Activated CD4-positive, alpha-beta memory T cell treated with anti-CD3 and anti-CD28 coated beads for 36 hours (primary cell): ENCODE results near the gene GALNT2. TPM values are rescaled to one million over a fixed set of nuclear protein-coding genes. Genes with fewer than 3 reads are reported as not detected.
A peak's percentile ranks its signal among the peaks of the same experiment; 100 is the strongest.

Experiments
- CTCF ChIA-PET: fragments of 350-600 bp; sonication (Branson Sonifier 250); formaldehyde crosslinking; loops from one replicate; lab custom pipeline; 2021; ENCODE audit warnings: antibody characterized with exemption, inconsistent platforms; lab: Charles Lee
- POLR2A ChIA-PET: fragments of 350-600 bp; sonication (Branson Sonifier 250); formaldehyde crosslinking; loops from one replicate; lab custom pipeline; 2021; ENCODE audit warnings: antibody characterized with exemption; lab: Charles Lee
- DNase-seq: peaks from one replicate; pipeline ENCODE4 v3.0.0-alpha.2; 2020
- H3K27ac Mint-ChIP-seq: one replicate; pipeline ENCODE4 v1.8.0; 2021; ENCODE audit warnings: mixed read lengths
- H3K27me3 Mint-ChIP-seq: one replicate; pipeline ENCODE4 v1.8.0; 2021; ENCODE audit warnings: mixed read lengths
- H3K36me3 Mint-ChIP-seq: one replicate; pipeline ENCODE4 v1.8.0; 2021; ENCODE audit warnings: mixed read lengths
- H3K4me1 Mint-ChIP-seq: one replicate; pipeline ENCODE4 v1.8.0; 2021; ENCODE audit warnings: low read depth, mixed read lengths
- H3K4me3 Mint-ChIP-seq: one replicate; pipeline ENCODE4 v1.8.0; 2021; ENCODE audit warnings: mild to moderate bottlenecking, mixed read lengths
- H3K9me3 Mint-ChIP-seq: one replicate; pipeline ENCODE4 v1.8.0; 2021; ENCODE audit warnings: mixed read lengths
- intact Hi-C: fragments of 100-400 bp; cut with micrococcal nuclease; formaldehyde crosslinking; loops from one replicate; pipeline ENCODE4 v1.15.1; 2023
- total RNA-seq, 2 experiments: library from RNA; stranded (reverse); gene quantifications; one replicate each; pipeline ENCODE4 v1.2.3, GENCODE V29; 2021

GALNT2 gene
- total RNA-seq, 2 experiments from 2014 or later = 49.5 to 51.0 TPM

DNA sequence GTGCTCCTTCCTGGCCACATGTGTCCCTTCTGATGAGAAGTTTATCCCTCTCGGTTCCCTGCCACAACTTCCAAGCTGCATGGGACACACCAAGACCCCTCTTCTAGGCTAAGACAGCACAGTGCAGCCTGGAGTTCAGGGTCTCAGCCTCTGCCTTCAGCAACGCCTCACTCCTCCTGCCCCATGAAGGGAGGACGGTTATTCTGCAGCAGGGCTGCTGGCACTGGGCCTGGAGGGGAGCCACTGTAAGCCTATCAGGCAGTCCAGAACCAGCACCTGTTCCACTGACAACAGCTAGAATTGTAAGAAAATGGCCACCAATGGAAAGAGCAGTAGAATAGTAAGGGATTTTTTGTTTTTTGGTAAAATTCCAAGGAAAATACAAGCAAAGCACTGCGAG lies 72.3 kb downstream of the GALNT2 start:
- Mint-ChIP-seq H3K9me3 (no peaks in the 10 kb centered on the region), H3K36me3 (no peaks in the 10 kb centered on the region), H3K27ac (no peak overlapping the region), H3K4me3 (no peak overlapping the region), H3K27me3 (no peaks in the 10 kb centered on the region), H3K4me1 (peaks cover 27% of the 10 kb centered on the region)
- intact Hi-C loops = no loop called here
- no peak for DNase-seq
- CTCF ChIA-PET = interaction anchor here (1.4 kb wide), 1 partner anchor 28 kb away, joined by 9 read pairs; no protein-coding TSS in a partner anchor
- POLR2A ChIA-PET = no interaction called here

DNA sequence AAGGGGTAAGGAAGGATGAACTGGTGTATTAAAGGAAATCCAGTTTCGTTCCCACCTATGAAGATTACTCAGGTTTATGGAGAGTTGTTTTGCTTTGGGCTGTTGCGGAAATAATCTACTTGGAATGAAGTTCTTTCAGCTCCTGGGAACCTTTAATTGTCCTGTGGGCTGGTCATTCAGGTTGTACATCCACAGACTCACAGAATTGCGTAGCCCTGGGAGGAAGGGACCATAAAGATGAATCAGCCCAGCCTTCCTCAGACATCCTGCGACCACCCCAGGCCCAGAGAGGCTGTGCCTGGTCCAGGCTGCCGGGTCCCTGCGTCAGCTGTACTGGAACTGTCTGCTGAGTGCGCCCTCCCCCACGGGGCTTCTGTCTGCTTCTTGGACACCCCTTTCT lies 72.7 kb downstream of the GALNT2 start:
- H3K27ac Mint-ChIP-seq = no peak overlapping the region
- intact Hi-C loops = no loop called here
- H3K4me3 Mint-ChIP-seq = no peak overlapping the region
- H3K9me3 Mint-ChIP-seq = no peaks in the 10 kb centered on the region
- no peaks in the 10 kb centered on the region for H3K27me3 Mint-ChIP-seq
- ChIA-PET POLR2A (no interaction called here), CTCF (interaction anchor here (1.4 kb wide), 1 partner anchor 27 kb away, joined by 9 read pairs; no protein-coding TSS in a partner anchor)
- H3K36me3 Mint-ChIP-seq = no peaks in the 10 kb centered on the region
- DNase-seq = no peak
- H3K4me1 Mint-ChIP-seq = peaks cover 25% of the 10 kb centered on the region

DNA sequence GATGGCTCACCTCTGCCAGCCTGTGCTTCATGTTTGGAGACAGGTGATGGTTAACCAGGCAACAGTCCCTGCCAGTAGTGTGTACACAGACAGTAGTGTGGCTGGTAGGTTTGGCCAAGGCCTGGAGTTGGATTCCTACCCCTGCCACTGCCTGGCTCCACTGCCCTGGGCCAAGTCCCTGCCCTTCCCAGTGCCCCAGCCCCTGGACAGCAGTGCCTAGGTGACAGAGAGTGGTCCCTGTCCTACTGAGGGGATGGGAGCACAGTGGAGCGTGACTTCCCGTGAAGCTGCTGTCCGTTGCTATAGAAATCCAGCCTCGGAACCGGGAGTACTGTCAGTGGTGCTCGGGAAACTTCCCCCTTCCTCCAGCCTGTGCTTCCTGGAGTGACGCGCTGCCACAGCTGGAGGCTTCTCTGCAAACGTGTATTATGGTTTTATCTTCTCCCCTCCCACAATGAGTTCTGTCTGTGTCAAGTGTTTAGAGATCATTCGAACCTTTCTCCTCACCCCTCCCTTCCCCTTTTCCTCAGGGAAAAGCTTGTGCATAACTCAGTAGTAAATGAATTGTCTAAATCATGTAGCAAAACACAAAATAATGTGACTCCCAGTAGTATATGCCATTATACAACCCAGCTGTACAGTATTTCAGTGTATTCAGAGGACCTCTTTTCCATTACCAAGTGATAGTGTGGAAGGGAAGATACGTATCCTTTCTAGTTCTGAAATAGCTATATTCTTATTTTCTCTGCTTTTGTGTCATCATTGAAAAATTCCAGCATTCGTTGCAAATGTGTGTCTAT lies 73.4 kb downstream of the GALNT2 start:
- no peak overlapping the region for H3K27ac Mint-ChIP-seq
- intact Hi-C loops = no loop called here
- no peaks in the 10 kb centered on the region for H3K36me3 Mint-ChIP-seq
- H3K27me3 Mint-ChIP-seq = no peaks in the 10 kb centered on the region
- H3K9me3 Mint-ChIP-seq = no peaks in the 10 kb centered on the region
- H3K4me3 Mint-ChIP-seq = no peak overlapping the region
- ChIA-PET POLR2A (no interaction called here), CTCF (interaction anchor here (1.0 to 1.4 kb wide), 3 partner anchors 19 to 27 kb away, joined by 3 to 9 read pairs (median 5); no protein-coding TSS in a partner anchor)
- no peak for DNase-seq
- peaks cover 26% of the 10 kb centered on the region for H3K4me1 Mint-ChIP-seq

DNA sequence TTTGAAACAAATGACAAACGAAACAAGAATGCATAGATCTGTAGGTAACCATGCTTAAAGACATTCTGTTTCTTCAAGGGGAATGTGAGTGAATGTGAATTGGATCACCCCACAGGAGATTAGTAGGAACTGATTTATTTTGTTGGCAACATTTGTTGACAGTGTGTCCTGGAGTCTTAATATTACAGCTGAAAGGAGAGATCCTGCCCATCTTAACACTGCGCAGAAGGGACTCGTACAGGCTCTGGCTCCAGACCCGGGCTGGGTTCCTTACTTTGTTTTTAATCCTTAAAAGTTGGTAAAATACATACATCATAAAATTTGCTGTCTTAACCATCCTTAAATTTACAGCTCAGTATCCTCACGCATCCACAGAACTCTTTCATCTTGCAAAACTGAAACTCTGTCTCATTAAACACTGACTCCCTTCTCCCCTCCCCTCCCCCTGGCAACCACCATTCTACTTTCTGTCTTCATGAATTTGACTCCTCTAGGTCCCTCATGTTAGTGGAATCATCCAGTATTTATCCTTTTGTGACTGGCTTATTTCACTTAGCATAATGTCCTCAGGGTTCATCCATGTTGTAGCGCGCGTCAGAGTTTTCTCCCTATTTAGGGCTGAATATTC lies 74.1 kb downstream of the GALNT2 start:
- Mint-ChIP-seq H3K27ac (no peak overlapping the region), H3K4me3 (no peak overlapping the region), H3K36me3 (no peaks in the 10 kb centered on the region), H3K9me3 (no peaks in the 10 kb centered on the region), H3K27me3 (no peaks in the 10 kb centered on the region), H3K4me1 (peaks cover 32% of the 10 kb centered on the region)
- intact Hi-C loops = no loop called here
- ChIA-PET CTCF (interaction anchor here (1.0 to 1.2 kb wide), 2 partner anchors 19 to 26 kb away, joined by 3 to 5 read pairs; no protein-coding TSS in a partner anchor), POLR2A (no interaction called here)
- peak; percentile 25 for DNase-seq

DNA sequence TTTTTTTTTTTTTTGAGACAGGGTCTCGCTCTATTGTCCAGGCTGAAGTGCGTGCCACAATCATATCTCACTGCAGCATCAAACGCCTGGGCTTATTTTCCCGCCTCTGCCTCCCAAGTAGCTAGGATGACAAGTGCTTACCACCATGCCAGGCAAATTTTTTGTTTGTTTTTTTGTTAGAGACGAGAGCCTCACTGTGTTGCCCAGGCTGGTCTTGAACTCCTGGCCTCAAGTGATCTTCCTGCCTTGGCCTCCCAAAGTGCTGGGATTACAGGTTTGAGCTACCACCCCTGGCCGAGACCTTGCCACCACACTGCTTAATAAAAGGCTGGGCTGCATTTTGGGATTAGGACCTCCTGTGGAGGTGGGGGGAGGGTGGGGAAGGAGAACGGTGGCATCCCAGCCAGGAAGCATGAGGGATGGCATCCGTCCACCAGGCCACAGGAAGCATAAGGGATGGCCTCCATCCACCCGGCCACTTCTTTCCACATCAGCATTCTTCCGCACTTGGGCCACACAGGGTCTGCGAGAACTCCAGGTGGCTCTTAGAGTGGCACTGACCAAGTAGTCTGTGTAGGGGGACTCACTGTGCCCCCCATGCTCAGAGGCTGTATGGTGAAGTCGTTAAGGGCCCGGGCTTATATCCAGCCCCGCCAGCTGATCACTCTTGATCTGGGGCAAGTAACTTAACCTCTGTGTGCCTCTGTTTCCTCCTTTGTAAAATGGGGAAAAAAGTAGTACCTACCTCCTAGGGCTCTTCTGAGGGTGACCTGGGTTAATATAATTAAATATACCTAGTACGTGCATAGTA lies 75.0 kb downstream of the GALNT2 start:
- H3K4me3 Mint-ChIP-seq = no peak overlapping the region
- peaks cover 35% of the 10 kb centered on the region for H3K4me1 Mint-ChIP-seq
- H3K9me3 Mint-ChIP-seq = no peaks in the 10 kb centered on the region
- ChIA-PET POLR2A (no interaction called here), CTCF (interaction anchor here (1.0 to 1.2 kb wide), 2 partner anchors 20 to 25 kb away, joined by 3 to 5 read pairs; no protein-coding TSS in a partner anchor)
- H3K36me3 Mint-ChIP-seq = no peaks in the 10 kb centered on the region
- no peak overlapping the region for H3K27ac Mint-ChIP-seq
- no peak for DNase-seq
- intact Hi-C loops = no loop called here
- H3K27me3 Mint-ChIP-seq = no peaks in the 10 kb centered on the region

DNA sequence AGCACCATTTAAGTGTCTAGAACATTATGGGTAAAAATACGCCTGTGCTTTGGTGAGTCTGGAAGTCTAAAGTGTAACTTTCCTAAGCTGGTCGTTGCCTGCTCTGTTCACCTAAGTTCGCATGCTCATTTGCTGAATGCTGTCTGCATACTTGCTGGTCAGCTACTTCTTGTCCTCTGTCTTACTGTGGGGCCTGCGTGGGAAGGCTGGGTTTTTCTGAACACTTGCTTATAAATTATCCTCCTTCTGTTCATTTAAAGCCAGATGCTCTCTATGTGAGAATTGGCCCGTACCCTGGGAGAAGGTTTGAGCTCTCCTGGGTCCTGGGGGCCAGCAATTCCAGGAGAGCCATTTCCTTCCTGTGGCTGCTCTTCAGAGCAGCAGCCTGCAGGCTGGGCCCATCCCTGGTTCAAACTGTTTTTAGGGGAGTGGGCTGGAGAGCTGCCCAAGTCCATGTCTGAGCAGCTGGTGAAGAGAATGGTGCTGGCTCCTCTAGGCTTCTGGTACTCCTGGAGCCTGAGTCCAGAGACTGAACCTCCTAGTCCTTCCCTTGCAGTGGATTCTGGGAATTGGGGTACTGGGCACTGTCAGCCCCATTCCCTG lies 75.7 kb downstream of the GALNT2 start:
- ChIA-PET CTCF (no interaction called here), POLR2A (no interaction called here)
- no peaks in the 10 kb centered on the region for H3K27me3 Mint-ChIP-seq
- H3K27ac Mint-ChIP-seq = no peak overlapping the region
- no peak for DNase-seq
- no peak overlapping the region for H3K4me3 Mint-ChIP-seq
- no peaks in the 10 kb centered on the region for H3K36me3 Mint-ChIP-seq
- peaks cover 35% of the 10 kb centered on the region for H3K4me1 Mint-ChIP-seq
- H3K9me3 Mint-ChIP-seq = no peaks in the 10 kb centered on the region
- intact Hi-C loops = no loop called here

DNA sequence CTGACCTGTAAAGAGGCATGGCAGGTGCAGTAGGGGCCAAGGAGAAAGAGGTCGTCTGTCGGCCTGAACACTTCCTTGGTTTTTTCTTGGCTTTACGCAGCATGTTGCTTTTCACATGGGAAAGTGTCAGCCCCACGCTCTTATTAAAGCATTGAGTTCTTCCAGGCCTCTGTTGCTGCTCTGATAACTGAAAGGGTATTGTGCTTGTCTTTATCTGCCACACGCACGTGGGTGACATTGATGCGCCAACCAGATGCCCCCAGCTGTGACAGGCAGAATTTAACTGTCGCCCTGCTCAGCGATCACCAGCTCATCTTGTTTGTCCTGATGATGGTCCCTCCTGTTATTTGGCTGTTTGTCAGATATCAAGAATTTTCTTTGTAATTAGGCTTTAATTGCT lies 76.5 kb downstream of the GALNT2 start:
- peaks cover 35% of the 10 kb centered on the region for H3K4me1 Mint-ChIP-seq
- H3K9me3 Mint-ChIP-seq = no peaks in the 10 kb centered on the region
- ChIA-PET POLR2A (no interaction called here), CTCF (no interaction called here)
- no peak overlapping the region for H3K27ac Mint-ChIP-seq
- intact Hi-C loops = no loop called here
- no peaks in the 10 kb centered on the region for H3K36me3 Mint-ChIP-seq
- no peaks in the 10 kb centered on the region for H3K27me3 Mint-ChIP-seq
- no peak for DNase-seq
- no peak overlapping the region for H3K4me3 Mint-ChIP-seq

DNA sequence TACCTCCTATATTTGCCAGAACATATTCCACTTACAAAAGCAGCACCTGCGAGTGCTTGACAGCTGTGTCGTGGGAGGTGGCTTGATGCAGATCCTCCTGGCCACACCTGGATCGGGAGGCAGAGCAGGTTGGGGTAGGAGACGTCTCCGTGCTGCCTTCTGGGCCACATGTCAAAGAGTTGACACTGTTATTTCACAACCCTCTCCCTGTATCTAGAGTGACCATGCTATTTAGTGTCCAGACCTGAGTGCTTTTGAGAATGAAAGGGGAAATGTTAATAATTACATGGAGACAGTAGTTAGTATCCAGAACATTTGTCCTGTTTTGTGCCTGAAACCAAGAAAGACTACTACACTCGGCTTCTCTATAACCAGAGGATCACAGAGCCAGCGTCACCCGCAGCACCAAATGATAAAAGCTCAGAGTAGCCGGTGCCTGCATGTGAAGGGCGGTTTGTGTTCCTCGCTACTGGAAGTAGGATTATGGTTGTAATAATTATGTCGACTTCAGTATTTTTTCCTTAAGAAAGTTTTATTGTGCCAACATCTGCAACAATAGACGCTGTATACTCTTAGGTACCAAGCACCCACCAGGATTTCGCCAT lies 77.1 kb downstream of the GALNT2 start:
- intact Hi-C loops = no loop called here
- no peaks in the 10 kb centered on the region for H3K9me3 Mint-ChIP-seq
- no peaks in the 10 kb centered on the region for H3K27me3 Mint-ChIP-seq
- H3K36me3 Mint-ChIP-seq = no peaks in the 10 kb centered on the region
- no peak overlapping the region for H3K4me3 Mint-ChIP-seq
- no peak for DNase-seq
- peaks cover 35% of the 10 kb centered on the region for H3K4me1 Mint-ChIP-seq
- no peak overlapping the region for H3K27ac Mint-ChIP-seq
- POLR2A ChIA-PET = no interaction called here
- CTCF ChIA-PET = no interaction called here

DNA sequence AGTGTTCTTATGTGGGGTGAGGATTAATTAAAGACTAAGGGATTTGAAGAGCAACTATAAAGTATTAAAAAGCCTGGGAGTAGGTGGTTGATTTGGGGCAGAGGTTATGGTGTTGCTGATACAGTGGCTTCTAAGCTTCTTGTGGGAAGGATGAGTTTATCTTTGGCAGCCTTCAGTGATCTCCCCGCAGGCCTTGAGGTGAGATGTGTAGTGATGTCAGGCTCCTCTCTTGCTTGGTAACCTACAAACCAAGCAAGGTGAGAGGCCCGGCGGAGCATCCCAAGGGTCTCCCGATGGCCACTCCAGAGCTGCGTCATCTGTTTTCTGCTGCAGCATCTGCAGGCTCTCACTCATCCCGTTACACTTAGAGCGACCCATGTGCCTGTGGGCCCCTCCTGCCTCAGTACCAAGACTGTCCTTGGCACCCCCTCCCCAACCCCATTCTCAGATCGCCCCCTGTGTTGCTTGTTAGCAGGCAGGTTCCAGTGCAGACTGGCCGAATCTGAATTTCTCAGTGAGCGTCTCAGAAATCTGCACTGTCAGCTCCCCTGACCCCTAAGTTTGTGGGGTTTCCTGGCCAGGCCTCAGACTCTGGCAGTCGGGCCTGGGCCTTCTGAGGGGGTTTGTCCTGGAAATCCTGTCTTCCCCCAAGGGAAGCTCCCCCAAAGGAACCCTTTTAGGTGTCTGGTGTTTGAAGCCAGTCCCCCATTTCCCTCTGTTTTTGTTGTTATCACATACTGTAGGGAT lies 77.9 kb downstream of the GALNT2 start:
- Mint-ChIP-seq H3K36me3 (no peaks in the 10 kb centered on the region), H3K9me3 (no peaks in the 10 kb centered on the region), H3K27ac (no peak overlapping the region), H3K4me1 (peaks cover 33% of the 10 kb centered on the region), H3K4me3 (no peak overlapping the region), H3K27me3 (no peaks in the 10 kb centered on the region)
- intact Hi-C loops = no loop called here
- ChIA-PET CTCF (no interaction called here), POLR2A (no interaction called here)
- DNase-seq = no peak

DNA sequence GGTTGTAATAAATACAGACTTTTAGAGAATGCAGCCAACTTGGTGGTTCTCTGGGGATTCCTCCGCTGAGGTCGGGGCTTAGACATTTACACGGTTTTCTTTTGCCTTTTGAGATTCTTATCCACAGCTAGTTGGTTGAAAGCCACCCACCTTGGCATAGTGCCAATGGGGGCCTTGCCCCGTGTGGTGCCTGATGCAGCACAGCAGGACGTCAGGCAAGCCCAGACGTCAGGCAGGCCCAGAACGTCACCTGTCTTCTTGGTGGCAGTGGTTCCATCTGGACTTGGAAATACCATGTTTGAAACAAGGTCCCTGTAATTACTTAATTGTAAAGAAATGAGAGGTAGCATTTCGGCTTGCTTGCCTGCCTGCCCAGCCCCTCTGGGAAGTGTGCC lies 78.5 kb downstream of the GALNT2 start:
- no peaks in the 10 kb centered on the region for H3K9me3 Mint-ChIP-seq
- peaks cover 32% of the 10 kb centered on the region for H3K4me1 Mint-ChIP-seq
- ChIA-PET POLR2A (no interaction called here), CTCF (no interaction called here)
- no peak overlapping the region for H3K27ac Mint-ChIP-seq
- no peaks in the 10 kb centered on the region for H3K27me3 Mint-ChIP-seq
- no peak for DNase-seq
- H3K36me3 Mint-ChIP-seq = no peaks in the 10 kb centered on the region
- intact Hi-C loops = no loop called here
- no peak overlapping the region for H3K4me3 Mint-ChIP-seq

DNA sequence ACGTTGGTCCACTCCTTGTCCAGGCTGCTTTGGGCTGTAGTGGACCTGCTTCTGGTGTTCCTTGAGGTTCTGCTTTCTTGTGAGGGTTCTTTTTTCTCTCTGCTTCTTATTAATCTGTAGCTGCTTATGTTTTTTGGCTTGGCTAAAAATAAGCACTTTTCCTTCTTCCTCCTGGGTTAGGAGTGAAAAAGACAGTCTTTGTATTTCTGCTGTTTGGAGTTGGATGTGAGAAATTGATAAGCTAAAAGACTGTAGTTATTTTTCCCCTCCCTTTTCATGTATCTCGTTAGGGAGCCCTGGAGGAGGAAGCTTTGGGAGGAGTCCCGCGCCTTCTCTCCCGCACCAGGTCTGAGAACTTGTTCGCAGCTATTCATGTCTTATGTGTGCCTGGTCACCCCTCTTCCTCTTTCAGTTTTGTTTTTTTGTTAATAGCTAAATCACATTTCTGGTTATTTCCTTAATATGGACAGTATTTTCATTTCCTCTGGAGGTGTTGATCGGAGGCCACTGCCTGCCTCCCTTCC lies 79.0 kb downstream of the GALNT2 start:
- H3K36me3 Mint-ChIP-seq = peaks cover 1% of the 10 kb centered on the region
- no peaks in the 10 kb centered on the region for H3K27me3 Mint-ChIP-seq
- no peak overlapping the region for H3K4me3 Mint-ChIP-seq
- POLR2A ChIA-PET = no interaction called here
- CTCF ChIA-PET = no interaction called here
- DNase-seq = no peak
- intact Hi-C loops = no loop called here
- no peak overlapping the region for H3K27ac Mint-ChIP-seq
- H3K9me3 Mint-ChIP-seq = no peaks in the 10 kb centered on the region
- H3K4me1 Mint-ChIP-seq = peaks cover 27% of the 10 kb centered on the region
